MV-4-11 (cell line): ENCODE data around the gene NRG3.

Experiments
- DNase-seq: peaks from one replicate; lab custom pipeline; 2025; lab: John Stamatoyannopoulos, UW

The NRG3 gene

GRCh38 chr10:82477776-82478175 is 602.8 kb downstream of the NRG3 start:
- no peak for DNase-seq

- DNase-seq, result no peak
These were observed 617.7 kb downstream of the NRG3 start for GRCh38 chr10:82492647-82493046.

GRCh38 chr10:82496114-82496513 is 621.1 kb downstream of the NRG3 start:
- DNase-seq, result no peak

- no peak for DNase-seq
These were observed 622.4 kb downstream of the NRG3 start for GRCh38 chr10:82497439-82497838.

GRCh38 chr10:82498976-82499375 is 624.0 kb downstream of the NRG3 start:
- DNase-seq, result no peak

- no peak for DNase-seq
These were observed 630.0 kb downstream of the NRG3 start for GRCh38 chr10:82505009-82505408.

- DNase-seq, result no peak
These were observed 631.8 kb downstream of the NRG3 start for GRCh38 chr10:82506680-82507376.

- DNase-seq, result no peak
These were observed 640.3 kb downstream of the NRG3 start for GRCh38 chr10:82515256-82515655.

GRCh38 chr10:82529062-82529461 is 654.1 kb downstream of the NRG3 start:
- DNase-seq, result no peak

- DNase-seq, result no peak
These were observed 660.5 kb downstream of the NRG3 start for GRCh38 chr10:82535457-82535856.

- DNase-seq, result no peak
These were observed 661.7 kb downstream of the NRG3 start for GRCh38 chr10:82536668-82537067.

- DNase-seq, result no peak
These were observed 663.3 kb downstream of the NRG3 start for GRCh38 chr10:82538272-82538671.

- no peak for DNase-seq
These were observed 668.6 kb downstream of the NRG3 start for GRCh38 chr10:82543631-82544030.

GRCh38 chr10:82544377-82544776 is 669.4 kb downstream of the NRG3 start:
- no peak for DNase-seq

- no peak for DNase-seq
These were observed 676.5 kb downstream of the NRG3 start for GRCh38 chr10:82551506-82551905.

GRCh38 chr10:82552267-82552666 is 677.3 kb downstream of the NRG3 start:
- no peak for DNase-seq

GRCh38 chr10:82554381-82554780 is 679.4 kb downstream of the NRG3 start:
- no peak for DNase-seq

- DNase-seq, result peak; percentile 58
These were observed 683.1 kb downstream of the NRG3 start for GRCh38 chr10:82558014-82558607.

- no peak for DNase-seq
These were observed 689.6 kb downstream of the NRG3 start for GRCh38 chr10:82564353-82565196.

- DNase-seq, result no peak
These were observed 690.2 kb downstream of the NRG3 start for GRCh38 chr10:82565197-82565575.

- no peak for DNase-seq
These were observed 697.8 kb downstream of the NRG3 start for GRCh38 chr10:82572744-82573143.

GRCh38 chr10:82574081-82574480 is 699.1 kb downstream of the NRG3 start:
- no peak for DNase-seq

- no peak for DNase-seq
These were observed 700.3 kb downstream of the NRG3 start for GRCh38 chr10:82575318-82575717.
